NCI-H460 (cell line): ENCODE data around the gene PPP1R2. TPM values are rescaled to one million over a fixed set of nuclear protein-coding genes. Genes with fewer than 3 reads are reported as not detected.

Experiments
- DNase-seq: peaks from one replicate; pipeline ENCODE4 v3.0.0-alpha.2; 2016; ENCODE audit warnings: low read depth; ENCODE audit errors: extremely low read depth
- small RNA-seq, 2 experiments: library from RNA; depleted of rRNA; stranded (forward); fragments of <200 nt; gene quantifications; one replicate each; pipeline ENCODE3, GENCODE V24; 2014
- total RNA-seq: library from RNA; depleted of rRNA; stranded (reverse); fragments of >200 nt; shearing (Covaris generic); gene quantifications from 2 replicates; pipeline ENCODE4 v1.2.3, GENCODE V29; 2014; rRNA removed

PPP1R2 gene
- total RNA-seq, 1 experiment from 2014 or later = 71.6 TPM

DNA sequence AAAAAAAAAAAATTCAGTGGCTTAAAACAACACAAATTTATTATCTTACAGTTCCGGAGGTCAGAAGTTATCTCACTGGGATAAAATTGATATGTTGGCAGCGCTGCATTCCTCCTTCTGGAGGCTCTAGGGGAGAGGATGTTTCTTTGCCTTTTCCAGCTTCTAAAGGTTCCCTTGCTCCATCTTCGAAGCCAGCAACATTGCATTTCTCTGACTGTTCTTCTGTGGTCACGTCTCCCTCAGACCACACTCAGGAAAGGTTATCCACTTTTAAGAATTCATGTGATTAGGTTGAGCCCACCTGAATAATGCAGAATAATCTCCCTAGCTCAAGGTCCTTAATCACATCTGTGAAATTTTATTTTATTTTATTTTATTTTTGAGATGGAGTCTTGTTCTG lies 76.9 kb downstream of the PPP1R2 start:
- DNase-seq = no peak

Small RNAs within 50 kb of the gene (small RNA-seq; reads per million reads assigned to genes)
- gene RN7SL73P (0 reads per million in 2 experiments), gene RNU6ATAC24P (0 reads per million in 2 experiments)

Other genes with a start within 250 kb of the PPP1R2 start
- 36.6 and 36.7 TPM in 2 replicates for gene ACAP2, start 100.3 kb downstream of the PPP1R2 start, total RNA-seq
- 0.15 TPM in 1 of 2 replicates, not detected in the other for gene APOD, start 40.6 kb upstream of the PPP1R2 start, total RNA-seq
- 0.15 and 0.23 TPM in 2 replicates for gene MUC20, start 177.7 kb upstream of the PPP1R2 start, total RNA-seq